ENCODE measurements around the gene ARHGAP24.

The ARHGAP24 gene

DNA sequence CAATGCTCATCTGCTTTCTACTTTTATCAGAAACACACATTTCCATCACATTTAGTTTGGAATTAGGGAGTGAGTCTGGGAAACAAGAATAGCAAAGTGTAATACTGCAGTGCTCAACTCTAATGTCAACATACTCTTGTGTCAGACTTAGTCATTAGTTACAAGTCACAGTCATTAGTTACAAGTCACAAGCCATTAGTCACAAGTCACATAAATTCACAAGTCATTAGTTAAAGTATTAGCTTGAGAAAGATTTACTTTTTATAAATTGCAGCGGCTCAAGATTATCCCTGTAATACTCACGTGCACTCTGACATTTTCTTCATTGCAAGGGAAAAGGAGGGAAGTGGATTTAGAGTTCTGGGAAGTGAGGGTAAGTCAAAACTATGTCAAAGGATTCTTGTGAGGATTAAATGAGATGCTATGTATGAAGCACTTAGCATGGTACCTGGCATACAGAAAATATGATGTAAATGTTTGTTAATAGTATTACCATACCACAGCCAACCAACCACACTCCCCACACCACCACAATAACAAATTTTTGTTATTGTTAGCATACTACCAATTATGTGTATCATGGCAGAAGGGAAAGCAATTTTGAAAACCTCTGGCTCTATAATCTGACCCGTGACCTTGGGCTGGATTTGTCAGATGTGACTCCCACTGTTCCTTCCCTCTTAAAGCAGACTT is 116.6 kb downstream of the ARHGAP24 start:
- DNase-seq (ENCODE audit: low read depth): peak; percentile 68
- TF ChIP-seq, protein P1, sequence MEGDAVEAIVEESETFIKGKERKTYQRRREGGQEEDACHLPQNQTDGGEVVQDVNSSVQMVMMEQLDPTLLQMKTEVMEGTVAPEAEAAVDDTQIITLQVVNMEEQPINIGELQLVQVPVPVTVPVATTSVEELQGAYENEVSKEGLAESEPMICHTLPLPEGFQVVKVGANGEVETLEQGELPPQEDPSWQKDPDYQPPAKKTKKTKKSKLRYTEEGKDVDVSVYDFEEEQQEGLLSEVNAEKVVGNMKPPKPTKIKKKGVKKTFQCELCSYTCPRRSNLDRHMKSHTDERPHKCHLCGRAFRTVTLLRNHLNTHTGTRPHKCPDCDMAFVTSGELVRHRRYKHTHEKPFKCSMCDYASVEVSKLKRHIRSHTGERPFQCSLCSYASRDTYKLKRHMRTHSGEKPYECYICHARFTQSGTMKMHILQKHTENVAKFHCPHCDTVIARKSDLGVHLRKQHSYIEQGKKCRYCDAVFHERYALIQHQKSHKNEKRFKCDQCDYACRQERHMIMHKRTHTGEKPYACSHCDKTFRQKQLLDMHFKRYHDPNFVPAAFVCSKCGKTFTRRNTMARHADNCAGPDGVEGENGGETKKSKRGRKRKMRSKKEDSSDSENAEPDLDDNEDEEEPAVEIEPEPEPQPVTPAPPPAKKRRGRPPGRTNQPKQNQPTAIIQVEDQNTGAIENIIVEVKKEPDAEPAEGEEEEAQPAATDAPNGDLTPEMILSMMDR (conservative IDR thresholded peaks at IDR 0.05; ENCODE audit: control insufficient read depth, insufficient read depth, low read depth, low read length): no peak
- H3K4me3 ChIP-seq (ENCODE audit: control insufficient read depth, low read depth, low read length): no peak overlapping the region

DNA sequence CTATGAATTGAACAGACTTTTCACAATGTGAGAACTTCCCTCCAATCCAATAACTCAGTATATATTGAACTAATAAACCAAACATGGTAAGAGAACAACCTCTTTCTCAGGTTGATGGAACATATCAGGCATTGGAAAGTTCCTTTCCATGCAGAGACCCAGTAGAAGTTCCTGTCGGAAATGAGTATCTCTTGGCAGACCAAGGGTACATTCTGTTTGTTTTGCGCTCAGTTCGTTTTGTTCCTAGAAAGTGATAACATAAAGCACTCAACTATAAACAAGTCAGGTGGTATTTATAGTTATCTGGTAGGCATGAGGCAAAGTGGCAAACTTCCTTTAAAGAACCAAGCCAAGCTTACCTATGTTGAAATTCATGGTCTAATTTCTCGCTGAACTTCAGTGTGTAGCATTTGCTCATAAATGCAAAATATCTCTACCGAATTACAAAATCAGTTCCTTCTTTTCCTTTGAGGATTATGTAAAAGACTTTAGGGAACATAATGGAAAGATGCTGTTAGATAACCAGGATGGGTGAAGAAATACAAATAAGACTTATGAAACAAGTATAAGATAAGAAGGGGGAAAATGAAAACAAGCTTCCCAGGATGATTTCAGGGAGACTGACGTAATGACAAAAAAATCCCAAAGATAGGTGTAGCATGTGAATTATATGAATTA is 120.3 kb downstream of the ARHGAP24 start:
- DNase-seq (ENCODE audit: low read depth): no peak
- TF ChIP-seq, protein P1 (conservative IDR thresholded peaks at IDR 0.05; ENCODE audit: control insufficient read depth, insufficient read depth, low read depth, low read length): no peak
- H3K4me3 ChIP-seq (ENCODE audit: control insufficient read depth, low read depth, low read length): no peak overlapping the region

DNA sequence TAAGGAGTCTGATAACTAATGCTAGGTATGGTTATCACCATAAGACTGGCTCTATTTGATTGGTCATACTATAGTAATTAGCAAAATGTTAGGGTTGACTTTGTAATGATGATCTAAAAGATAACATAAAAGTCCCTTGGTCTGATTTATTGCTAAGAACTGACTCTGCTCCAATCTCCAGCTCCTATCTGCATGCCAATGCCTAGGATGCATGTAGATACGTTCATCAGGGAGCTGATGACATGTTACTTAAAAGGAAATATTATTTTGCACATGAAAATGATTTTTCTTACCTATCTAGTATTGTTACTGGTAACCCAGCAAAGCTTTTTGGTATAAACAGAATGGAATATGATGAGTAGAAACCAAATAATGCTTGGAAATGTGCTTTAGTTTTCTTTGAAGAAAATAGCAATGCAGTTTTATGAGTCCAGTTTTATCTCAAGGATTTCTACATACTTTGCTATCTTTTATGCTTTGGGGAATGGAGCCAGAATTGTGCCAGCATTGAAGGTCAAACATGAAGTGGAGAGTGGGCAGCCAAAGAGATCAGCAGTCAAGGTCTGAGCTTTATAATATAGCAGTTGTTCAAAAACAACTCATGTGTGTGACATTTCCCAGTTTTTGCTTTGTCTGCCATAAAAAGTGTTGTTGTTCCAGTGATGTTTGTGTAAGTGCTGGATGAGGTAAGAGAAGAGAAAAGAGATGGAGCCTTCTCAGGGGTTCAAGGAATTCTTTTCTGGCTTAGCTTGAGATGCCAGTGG is 121.0 kb downstream of the ARHGAP24 start:
- no peak overlapping the region for H3K4me3 ChIP-seq (ENCODE audit: control insufficient read depth, low read depth, low read length)
- no peak for DNase-seq (ENCODE audit: low read depth)
- TF ChIP-seq, protein P1 (conservative IDR thresholded peaks at IDR 0.05; ENCODE audit: control insufficient read depth, insufficient read depth, low read depth, low read length): no peak

DNA sequence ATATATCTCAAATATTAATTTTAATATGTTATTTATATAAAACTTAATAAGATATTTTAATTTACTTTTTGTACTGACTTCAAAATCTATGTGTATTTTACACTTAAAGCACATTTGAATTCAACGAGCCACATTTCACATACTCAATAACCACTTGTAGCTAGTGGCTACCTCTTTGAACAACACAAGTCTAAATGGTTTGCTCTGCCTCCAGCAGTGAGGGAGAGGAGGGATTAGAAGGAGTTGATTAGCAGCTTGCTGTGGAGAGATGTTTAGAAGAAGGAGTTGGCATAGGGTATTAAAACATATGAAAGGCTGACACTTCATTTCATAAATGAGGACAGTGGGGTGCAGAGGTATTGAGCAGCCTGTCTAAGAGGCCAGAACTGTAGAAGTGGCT is 124.0 kb downstream of the ARHGAP24 start:
- H3K4me3 ChIP-seq (ENCODE audit: control insufficient read depth, low read depth, low read length): no peak overlapping the region

DNA sequence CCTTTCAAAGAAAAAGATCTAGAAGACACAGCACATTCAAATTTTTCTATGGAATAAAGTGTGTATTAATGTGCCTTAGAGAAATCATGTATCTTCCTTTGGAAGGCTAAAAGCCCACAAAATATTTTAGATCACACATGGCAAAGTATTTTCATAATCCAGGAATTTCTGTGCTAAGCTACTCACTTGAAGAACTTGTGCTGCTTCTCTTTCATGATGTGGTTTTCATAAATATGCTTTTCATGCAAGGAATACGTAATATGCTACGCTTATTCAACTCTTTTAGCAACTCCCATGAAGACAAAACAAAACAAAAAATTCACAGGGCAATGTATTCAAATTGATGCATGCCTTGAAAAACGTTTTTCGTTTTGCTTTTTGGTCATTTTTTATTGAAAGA is 125.6 kb downstream of the ARHGAP24 start:
- no peak for DNase-seq (ENCODE audit: low read depth)
- H3K4me3 ChIP-seq (ENCODE audit: control insufficient read depth, low read depth, low read length): no peak overlapping the region
- TF ChIP-seq, protein P1 (conservative IDR thresholded peaks at IDR 0.05; ENCODE audit: control insufficient read depth, insufficient read depth, low read depth, low read length): no peak

More for the DNA sequence above, 124.0 kb downstream of the ARHGAP24 start:
- TF ChIP-seq, protein P1 (conservative IDR thresholded peaks at IDR 0.05; ENCODE audit: control insufficient read depth, insufficient read depth, low read depth, low read length): no peak
- no peak for DNase-seq (ENCODE audit: low read depth)

DNA sequence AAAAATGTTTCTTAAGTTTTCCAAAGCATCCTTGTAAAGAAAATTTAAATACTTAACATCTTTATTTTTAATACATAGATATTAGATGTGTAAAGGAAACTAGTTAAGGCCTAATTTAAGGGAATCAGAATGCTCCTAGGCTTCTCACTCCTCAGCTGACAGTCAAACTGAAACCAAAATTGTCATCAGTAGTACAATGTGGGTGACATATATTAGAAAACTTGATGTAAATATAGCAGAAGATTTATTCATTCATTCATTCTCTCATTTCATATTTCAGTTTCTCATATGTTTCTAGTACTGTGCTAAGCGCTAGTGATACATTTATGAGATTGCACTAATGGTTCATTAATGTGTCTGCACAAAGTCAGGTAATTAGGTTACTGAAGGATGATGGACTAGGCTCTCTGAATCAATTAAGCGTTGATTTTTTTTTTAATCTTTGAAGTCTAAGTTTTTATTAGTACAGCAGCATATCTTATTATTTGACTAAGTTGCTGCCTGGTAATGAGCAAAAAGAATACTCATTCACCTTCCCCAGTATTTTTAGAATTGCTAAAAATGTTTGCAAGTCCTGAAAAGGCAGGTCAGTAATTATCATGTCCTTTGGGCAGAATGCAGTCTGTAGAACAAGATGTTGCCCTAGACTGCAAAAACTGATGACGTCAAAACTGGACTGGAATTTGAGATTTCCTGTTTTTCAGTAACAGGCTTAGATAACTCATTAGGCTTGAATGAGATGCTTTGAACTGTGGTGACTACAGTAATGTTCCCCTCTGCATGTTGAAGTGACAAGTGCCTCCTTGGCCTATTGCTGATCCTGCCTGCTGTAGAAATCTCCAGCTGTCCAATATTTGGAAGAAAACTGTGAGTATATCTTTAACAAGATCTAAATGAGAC is 128.7 kb downstream of the ARHGAP24 start:
- H3K4me3 ChIP-seq (ENCODE audit: control insufficient read depth, low read depth, low read length): no peak overlapping the region
- peak; percentile 36 for DNase-seq (ENCODE audit: low read depth)
- TF ChIP-seq, protein P1 (conservative IDR thresholded peaks at IDR 0.05; ENCODE audit: control insufficient read depth, insufficient read depth, low read depth, low read length): no peak
